OCI-LY7 (cell line): ENCODE results near the gene NRN1L. TPM values are rescaled to one million over a fixed set of nuclear protein-coding genes. Genes with fewer than 3 reads are reported as not detected.

Experiments
- BruUV-seq: library from RNA; stranded (reverse); fragments of 400-500 nt; replicated peaks from 2 replicates; lab custom pipeline; 2021; lab: Mats Ljungman, UMichigan
- CTCF ChIA-PET: fragments of 300-600 bp; sonication (Branson Sonifier 250); formaldehyde crosslinking; loops from one replicate; lab custom pipeline; 2022; ENCODE audit warnings: antibody characterized with exemption; ENCODE audit not compliant: unreplicated experiment; lab: Charles Lee
- POLR2A ChIA-PET: fragments of 300-600 bp; sonication (Branson Sonifier 250); formaldehyde crosslinking; loops from one replicate; lab custom pipeline; 2022; ENCODE audit warnings: antibody characterized with exemption; lab: Charles Lee
- DNase-seq: peaks from one replicate; pipeline ENCODE4 v3.0.0-alpha.2; 2015; ENCODE audit warnings: low spot score
- H2AFZ ChIP-seq: fragments of 200-600 bp; sonication (generic), shearing (Covaris generic); 2 replicates; pipeline ENCODE4 v1.6.1; 2014; ENCODE audit warnings: mild to moderate bottlenecking, antibody characterized with exemption, low read length, moderate library complexity
- H3K27ac ChIP-seq: fragments of 200-600 bp; sonication (generic); 2 replicates; pipeline ENCODE4 v1.5.1; 2014; ENCODE audit warnings: mixed run types, low read depth, mild to moderate bottlenecking, moderate library complexity, low read length, inconsistent platforms; ENCODE audit not compliant: poor library complexity, severe bottlenecking
- H3K36me3 ChIP-seq: fragments of 200-600 bp; sonication (generic); 2 replicates; pipeline ENCODE4 v1.6.1; 2014; ENCODE audit warnings: mild to moderate bottlenecking, antibody characterized with exemption, low read length, moderate library complexity, mixed read lengths; ENCODE audit not compliant: insufficient read depth
- H3K4me1 ChIP-seq: fragments of 200-600 bp; sonication (generic); 2 replicates; pipeline ENCODE4 v1.5.1; 2014; ENCODE audit warnings: mild to moderate bottlenecking, low read length; ENCODE audit not compliant: insufficient read depth, poor library complexity, severe bottlenecking
- H3K4me2 ChIP-seq: fragments of 200-600 bp; sonication (generic); 2 replicates; pipeline ENCODE4 v1.6.1; 2014; ENCODE audit warnings: mild to moderate bottlenecking, low read length
- H3K4me3 ChIP-seq: fragments of 200-600 bp; sonication (generic); 2 replicates; pipeline ENCODE4 v1.5.1; 2014; ENCODE audit warnings: mild to moderate bottlenecking, low read depth, low read length; ENCODE audit not compliant: poor library complexity, severe bottlenecking
- H3K79me2 ChIP-seq: fragments of 200-600 bp; sonication (generic); 2 replicates; pipeline ENCODE4 v1.6.1; 2016; ENCODE audit warnings: low read depth, mild to moderate bottlenecking, low read length, moderate library complexity, mixed read lengths; ENCODE audit not compliant: insufficient read depth
- H3K9me2 ChIP-seq: fragments of 200-600 bp; sonication (generic); 2 replicates; pipeline ENCODE4 v1.6.1; 2016; ENCODE audit warnings: mild to moderate bottlenecking, low read length, mixed read lengths; ENCODE audit not compliant: insufficient read depth
- H3K9me3 ChIP-seq: fragments of 200-600 bp; sonication (generic); 2 replicates; pipeline ENCODE4 v1.6.1; 2014; ENCODE audit warnings: mild to moderate bottlenecking, mixed run types, low read length, mixed read lengths
- H4K20me1 ChIP-seq: fragments of 200-600 bp; sonication (generic); 2 replicates; pipeline ENCODE4 v1.6.1; 2014; ENCODE audit warnings: mild to moderate bottlenecking, antibody characterized with exemption, low read length, moderate library complexity, mixed read lengths; ENCODE audit not compliant: insufficient read depth
- EZH2phosphoT487 ChIP-seq: fragments of 200-600 bp; sonication (generic); IDR thresholded peaks from 2 replicates; pipeline ENCODE4 v1.6.1; 2018; ENCODE audit warnings: low read depth, borderline replicate concordance, mild to moderate bottlenecking, mixed run types, antibody characterized with exemption, low read length, moderate library complexity, mixed read lengths
- intact Hi-C: fragments of 100-400 bp; cut with micrococcal nuclease; formaldehyde crosslinking; loops from one replicate; pipeline ENCODE4 v1.10.0; 2022; ENCODE audit not compliant: unreplicated experiment
- total RNA-seq, 2 experiments: library from RNA; depleted of rRNA in 1 of 2; stranded (reverse); fragments of >200 nt in 1 of 2; shearing (Covaris generic) in 1 of 2; gene quantifications; 2 replicates each; pipeline ENCODE4 v1.2.3, GENCODE V29; 2014 to 2022
- TF ChIP-seq, protein P1 (sequence below): fragments of 200-600 bp; sonication (generic); conservative IDR thresholded peaks from 2 replicates; pipeline ENCODE4 v1.5.1; 2014; ENCODE audit warnings: mild to moderate bottlenecking, antibody characterized with exemption, low read length, moderate library complexity, mixed read lengths

Gene NRN1L
- total RNA-seq, 2 experiments from 2014 or later, result 0.66 to 0.80 TPM

DNA sequence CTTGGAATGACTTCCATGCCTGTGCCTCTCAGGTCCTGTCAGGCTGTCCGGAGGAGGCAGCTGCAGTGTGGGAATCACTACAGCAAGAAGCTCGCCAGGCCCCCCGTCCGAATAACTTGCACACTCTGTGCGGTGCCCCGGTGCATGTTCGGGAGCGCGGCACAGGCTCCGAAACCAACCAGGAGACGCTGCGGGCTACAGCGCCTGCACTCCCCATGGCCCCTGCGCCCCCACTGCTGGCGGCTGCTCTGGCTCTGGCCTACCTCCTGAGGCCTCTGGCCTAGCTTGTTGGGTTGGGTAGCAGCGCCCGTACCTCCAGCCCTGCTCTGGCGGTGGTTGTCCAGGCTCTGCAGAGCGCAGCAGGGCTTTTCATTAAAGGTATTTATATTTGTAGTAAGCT is 1.3 kb downstream of the NRN1L start:
- TF ChIP-seq EZH2phosphoT487, result no peak
- TF ChIP-seq, protein P1, sequence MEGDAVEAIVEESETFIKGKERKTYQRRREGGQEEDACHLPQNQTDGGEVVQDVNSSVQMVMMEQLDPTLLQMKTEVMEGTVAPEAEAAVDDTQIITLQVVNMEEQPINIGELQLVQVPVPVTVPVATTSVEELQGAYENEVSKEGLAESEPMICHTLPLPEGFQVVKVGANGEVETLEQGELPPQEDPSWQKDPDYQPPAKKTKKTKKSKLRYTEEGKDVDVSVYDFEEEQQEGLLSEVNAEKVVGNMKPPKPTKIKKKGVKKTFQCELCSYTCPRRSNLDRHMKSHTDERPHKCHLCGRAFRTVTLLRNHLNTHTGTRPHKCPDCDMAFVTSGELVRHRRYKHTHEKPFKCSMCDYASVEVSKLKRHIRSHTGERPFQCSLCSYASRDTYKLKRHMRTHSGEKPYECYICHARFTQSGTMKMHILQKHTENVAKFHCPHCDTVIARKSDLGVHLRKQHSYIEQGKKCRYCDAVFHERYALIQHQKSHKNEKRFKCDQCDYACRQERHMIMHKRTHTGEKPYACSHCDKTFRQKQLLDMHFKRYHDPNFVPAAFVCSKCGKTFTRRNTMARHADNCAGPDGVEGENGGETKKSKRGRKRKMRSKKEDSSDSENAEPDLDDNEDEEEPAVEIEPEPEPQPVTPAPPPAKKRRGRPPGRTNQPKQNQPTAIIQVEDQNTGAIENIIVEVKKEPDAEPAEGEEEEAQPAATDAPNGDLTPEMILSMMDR, result no peak
- H3K79me2 ChIP-seq, result no peaks in the 10 kb centered on the region
- no peaks in the 10 kb centered on the region for H3K9me2 ChIP-seq
- no TSS peak for BruUV-seq
- no peak overlapping the region for H2AFZ ChIP-seq
- no peak overlapping the region for H3K4me2 ChIP-seq
- no peaks in the 10 kb centered on the region for H3K4me1 ChIP-seq
- no peaks in the 10 kb centered on the region for H4K20me1 ChIP-seq
- DNase-seq, result no peak
- ChIA-PET POLR2A (no interaction called here), CTCF (no interaction called here)
- H3K36me3 ChIP-seq, result peaks cover 48% of the 10 kb centered on the region; the same call in 1 of the 2 replicates
- intact Hi-C loops, result no loop called here
- no peak overlapping the region for H3K27ac ChIP-seq
- H3K4me3 ChIP-seq, result no peak overlapping the region
- H3K9me3 ChIP-seq, result no peaks in the 10 kb centered on the region

DNA sequence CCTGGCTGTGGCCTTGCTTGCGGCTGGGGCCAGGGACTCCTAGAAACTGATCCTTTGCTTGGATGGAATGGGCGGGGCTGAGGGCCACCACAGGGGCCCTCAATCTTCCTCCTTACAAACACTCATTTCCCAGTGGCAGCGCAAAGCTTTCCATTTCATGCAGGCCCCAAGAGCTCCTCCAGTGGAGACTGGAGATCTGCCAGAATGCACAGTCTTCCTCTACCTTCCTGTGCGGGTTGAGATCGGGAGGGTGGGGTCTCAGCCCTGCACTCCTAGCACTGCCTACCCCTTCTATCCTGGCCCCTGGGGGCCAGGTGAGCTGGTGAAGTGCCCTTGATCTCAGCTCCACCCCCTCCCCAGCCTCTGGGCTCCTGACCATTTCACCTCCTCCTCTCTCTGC is 1.7 kb downstream of the NRN1L start:
- Histone ChIP-seq H3K4me1 (no peaks in the 10 kb centered on the region), H3K9me3 (no peaks in the 10 kb centered on the region), H4K20me1 (no peaks in the 10 kb centered on the region), H3K36me3 (peaks cover 44% of the 10 kb centered on the region; the same call in 1 of the 2 replicates), H3K4me2 (no peak overlapping the region), H3K79me2 (no peaks in the 10 kb centered on the region), H3K27ac (no peak overlapping the region), H3K9me2 (no peaks in the 10 kb centered on the region), H2AFZ (no peak overlapping the region), H3K4me3 (no peak overlapping the region)
- CTCF ChIA-PET, result no interaction called here
- intact Hi-C loops, result no loop called here
- TF ChIP-seq, protein P1, result no peak
- TF ChIP-seq EZH2phosphoT487, result no peak
- DNase-seq, result no peak
- BruUV-seq, result no TSS peak
- POLR2A ChIA-PET, result no interaction called here

DNA sequence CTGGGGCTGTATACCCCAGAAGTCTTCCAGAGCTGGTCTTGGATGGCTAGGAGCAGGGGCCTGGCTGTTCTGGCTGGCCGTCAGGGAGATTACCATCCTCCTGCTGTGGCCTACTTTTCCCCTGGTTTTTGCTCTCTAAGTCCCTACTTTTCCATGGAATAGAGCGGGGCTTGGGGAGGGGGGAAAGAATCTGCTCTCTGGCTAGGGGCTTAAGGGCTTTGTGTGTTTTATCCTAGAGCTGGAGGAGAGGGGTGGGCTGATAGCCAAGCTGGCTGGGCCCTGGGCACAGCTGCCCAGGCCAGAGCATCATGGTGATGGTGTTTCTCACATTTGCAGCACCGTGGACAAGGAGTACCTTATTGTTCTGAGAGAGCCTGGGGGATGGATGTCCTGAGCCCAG is 3.6 kb downstream of the NRN1L start:
- Histone ChIP-seq H3K4me3 (no peak overlapping the region), H3K4me2 (no peak overlapping the region), H4K20me1 (no peaks in the 10 kb centered on the region), H3K9me2 (no peaks in the 10 kb centered on the region), H2AFZ (no peak overlapping the region), H3K9me3 (no peaks in the 10 kb centered on the region), H3K36me3 (peaks cover 25% of the 10 kb centered on the region; the same call in 1 of the 2 replicates), H3K79me2 (peaks cover 2% of the 10 kb centered on the region; the same call in 1 of the 2 replicates), H3K27ac (no peak overlapping the region), H3K4me1 (peaks cover 6% of the 10 kb centered on the region)
- ChIA-PET POLR2A (no interaction called here), CTCF (no interaction called here)
- no TSS peak for BruUV-seq
- no peak for DNase-seq
- intact Hi-C loops, result no loop called here
- no peak for TF ChIP-seq EZH2phosphoT487
- TF ChIP-seq, protein P1, result no peak
